HL-60 (cell line): ENCODE data around the gene SPATS2.

Experiments
- POLR2AphosphoS5 ChIP-seq: IDR thresholded peaks from 2 replicates; pipeline ENCODE4 v1.6.1; 2012; ENCODE audit warnings: low read depth
- SPI1 ChIP-seq: IDR thresholded peaks from 2 replicates; pipeline ENCODE4 v1.6.1; 2012; ENCODE audit warnings: low read depth, mild to moderate bottlenecking, borderline replicate concordance
- TF ChIP-seq, protein P1 (sequence below): IDR thresholded peaks from one replicate; pipeline ENCODE4 v1.5.1; 2011; ENCODE audit warnings: low read length, control low read depth, inconsistent platforms; ENCODE audit not compliant: insufficient read depth
- TF ChIP-seq, protein P2 (sequence below): IDR thresholded peaks from 2 replicates; pipeline ENCODE4 v1.6.1; 2012; ENCODE audit warnings: low read depth; ENCODE audit not compliant: insufficient replicate concordance

- TF ChIP-seq, protein P1, sequence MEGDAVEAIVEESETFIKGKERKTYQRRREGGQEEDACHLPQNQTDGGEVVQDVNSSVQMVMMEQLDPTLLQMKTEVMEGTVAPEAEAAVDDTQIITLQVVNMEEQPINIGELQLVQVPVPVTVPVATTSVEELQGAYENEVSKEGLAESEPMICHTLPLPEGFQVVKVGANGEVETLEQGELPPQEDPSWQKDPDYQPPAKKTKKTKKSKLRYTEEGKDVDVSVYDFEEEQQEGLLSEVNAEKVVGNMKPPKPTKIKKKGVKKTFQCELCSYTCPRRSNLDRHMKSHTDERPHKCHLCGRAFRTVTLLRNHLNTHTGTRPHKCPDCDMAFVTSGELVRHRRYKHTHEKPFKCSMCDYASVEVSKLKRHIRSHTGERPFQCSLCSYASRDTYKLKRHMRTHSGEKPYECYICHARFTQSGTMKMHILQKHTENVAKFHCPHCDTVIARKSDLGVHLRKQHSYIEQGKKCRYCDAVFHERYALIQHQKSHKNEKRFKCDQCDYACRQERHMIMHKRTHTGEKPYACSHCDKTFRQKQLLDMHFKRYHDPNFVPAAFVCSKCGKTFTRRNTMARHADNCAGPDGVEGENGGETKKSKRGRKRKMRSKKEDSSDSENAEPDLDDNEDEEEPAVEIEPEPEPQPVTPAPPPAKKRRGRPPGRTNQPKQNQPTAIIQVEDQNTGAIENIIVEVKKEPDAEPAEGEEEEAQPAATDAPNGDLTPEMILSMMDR: no peak
- no peak for TF ChIP-seq POLR2AphosphoS5
- TF ChIP-seq, protein P2, sequence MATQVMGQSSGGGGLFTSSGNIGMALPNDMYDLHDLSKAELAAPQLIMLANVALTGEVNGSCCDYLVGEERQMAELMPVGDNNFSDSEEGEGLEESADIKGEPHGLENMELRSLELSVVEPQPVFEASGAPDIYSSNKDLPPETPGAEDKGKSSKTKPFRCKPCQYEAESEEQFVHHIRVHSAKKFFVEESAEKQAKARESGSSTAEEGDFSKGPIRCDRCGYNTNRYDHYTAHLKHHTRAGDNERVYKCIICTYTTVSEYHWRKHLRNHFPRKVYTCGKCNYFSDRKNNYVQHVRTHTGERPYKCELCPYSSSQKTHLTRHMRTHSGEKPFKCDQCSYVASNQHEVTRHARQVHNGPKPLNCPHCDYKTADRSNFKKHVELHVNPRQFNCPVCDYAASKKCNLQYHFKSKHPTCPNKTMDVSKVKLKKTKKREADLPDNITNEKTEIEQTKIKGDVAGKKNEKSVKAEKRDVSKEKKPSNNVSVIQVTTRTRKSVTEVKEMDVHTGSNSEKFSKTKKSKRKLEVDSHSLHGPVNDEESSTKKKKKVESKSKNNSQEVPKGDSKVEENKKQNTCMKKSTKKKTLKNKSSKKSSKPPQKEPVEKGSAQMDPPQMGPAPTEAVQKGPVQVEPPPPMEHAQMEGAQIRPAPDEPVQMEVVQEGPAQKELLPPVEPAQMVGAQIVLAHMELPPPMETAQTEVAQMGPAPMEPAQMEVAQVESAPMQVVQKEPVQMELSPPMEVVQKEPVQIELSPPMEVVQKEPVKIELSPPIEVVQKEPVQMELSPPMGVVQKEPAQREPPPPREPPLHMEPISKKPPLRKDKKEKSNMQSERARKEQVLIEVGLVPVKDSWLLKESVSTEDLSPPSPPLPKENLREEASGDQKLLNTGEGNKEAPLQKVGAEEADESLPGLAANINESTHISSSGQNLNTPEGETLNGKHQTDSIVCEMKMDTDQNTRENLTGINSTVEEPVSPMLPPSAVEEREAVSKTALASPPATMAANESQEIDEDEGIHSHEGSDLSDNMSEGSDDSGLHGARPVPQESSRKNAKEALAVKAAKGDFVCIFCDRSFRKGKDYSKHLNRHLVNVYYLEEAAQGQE: no peak
- TF ChIP-seq SPI1: no peak
These were observed 200.0 kb downstream of the SPATS2 start for GRCh38 chr12:49567302-49567610.
